ENCODE data around the gene ISM1.

DNA sequence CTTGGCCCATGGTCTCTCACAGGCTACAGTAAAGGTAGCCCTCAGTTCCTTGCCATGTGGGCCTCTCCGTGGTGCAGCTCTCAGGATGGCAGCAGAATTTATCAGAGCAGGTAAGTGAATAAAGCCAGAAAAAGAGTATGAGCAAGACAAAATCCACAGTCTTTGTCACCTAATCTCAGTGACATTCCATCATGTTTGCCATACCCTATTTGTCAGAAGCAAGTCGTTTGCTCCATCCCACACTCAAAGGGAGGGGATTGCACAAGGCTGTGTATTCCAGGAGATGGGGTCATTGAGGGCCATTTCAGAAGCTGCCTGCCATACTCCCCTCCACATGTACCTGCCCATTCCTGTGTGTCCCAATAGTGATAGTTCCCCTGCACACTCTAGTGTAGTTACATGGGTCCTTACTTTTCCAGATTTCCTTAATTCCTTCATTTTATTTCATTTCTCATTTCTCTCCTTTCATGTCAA lies 24.2 kb downstream of the ISM1 start:
- TF ChIP-seq TAF1 (IDR thresholded peaks at IDR 0.05; ENCODE audit: low read depth) (no peak), EP300 (conservative IDR thresholded peaks at IDR 0.05; ENCODE audit: poor library complexity, severe bottlenecking) (no peak), SMC3 (conservative IDR thresholded peaks at IDR 0.05; ENCODE audit: poor library complexity) (no peak), POLR2AphosphoS5 (IDR thresholded peaks at IDR 0.05) (no peak), EZH2 (IDR thresholded peaks at IDR 0.05; ENCODE audit: borderline replicate concordance, insufficient read depth, low read length, poor library complexity, severe bottlenecking) (no peak), RAD21 (conservative IDR thresholded peaks at IDR 0.05) (no peak)
- TF ChIP-seq, protein P1, sequence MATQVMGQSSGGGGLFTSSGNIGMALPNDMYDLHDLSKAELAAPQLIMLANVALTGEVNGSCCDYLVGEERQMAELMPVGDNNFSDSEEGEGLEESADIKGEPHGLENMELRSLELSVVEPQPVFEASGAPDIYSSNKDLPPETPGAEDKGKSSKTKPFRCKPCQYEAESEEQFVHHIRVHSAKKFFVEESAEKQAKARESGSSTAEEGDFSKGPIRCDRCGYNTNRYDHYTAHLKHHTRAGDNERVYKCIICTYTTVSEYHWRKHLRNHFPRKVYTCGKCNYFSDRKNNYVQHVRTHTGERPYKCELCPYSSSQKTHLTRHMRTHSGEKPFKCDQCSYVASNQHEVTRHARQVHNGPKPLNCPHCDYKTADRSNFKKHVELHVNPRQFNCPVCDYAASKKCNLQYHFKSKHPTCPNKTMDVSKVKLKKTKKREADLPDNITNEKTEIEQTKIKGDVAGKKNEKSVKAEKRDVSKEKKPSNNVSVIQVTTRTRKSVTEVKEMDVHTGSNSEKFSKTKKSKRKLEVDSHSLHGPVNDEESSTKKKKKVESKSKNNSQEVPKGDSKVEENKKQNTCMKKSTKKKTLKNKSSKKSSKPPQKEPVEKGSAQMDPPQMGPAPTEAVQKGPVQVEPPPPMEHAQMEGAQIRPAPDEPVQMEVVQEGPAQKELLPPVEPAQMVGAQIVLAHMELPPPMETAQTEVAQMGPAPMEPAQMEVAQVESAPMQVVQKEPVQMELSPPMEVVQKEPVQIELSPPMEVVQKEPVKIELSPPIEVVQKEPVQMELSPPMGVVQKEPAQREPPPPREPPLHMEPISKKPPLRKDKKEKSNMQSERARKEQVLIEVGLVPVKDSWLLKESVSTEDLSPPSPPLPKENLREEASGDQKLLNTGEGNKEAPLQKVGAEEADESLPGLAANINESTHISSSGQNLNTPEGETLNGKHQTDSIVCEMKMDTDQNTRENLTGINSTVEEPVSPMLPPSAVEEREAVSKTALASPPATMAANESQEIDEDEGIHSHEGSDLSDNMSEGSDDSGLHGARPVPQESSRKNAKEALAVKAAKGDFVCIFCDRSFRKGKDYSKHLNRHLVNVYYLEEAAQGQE (IDR thresholded peaks at IDR 0.05; ENCODE audit: borderline replicate concordance), result no peak
- TF ChIP-seq, protein P2, sequence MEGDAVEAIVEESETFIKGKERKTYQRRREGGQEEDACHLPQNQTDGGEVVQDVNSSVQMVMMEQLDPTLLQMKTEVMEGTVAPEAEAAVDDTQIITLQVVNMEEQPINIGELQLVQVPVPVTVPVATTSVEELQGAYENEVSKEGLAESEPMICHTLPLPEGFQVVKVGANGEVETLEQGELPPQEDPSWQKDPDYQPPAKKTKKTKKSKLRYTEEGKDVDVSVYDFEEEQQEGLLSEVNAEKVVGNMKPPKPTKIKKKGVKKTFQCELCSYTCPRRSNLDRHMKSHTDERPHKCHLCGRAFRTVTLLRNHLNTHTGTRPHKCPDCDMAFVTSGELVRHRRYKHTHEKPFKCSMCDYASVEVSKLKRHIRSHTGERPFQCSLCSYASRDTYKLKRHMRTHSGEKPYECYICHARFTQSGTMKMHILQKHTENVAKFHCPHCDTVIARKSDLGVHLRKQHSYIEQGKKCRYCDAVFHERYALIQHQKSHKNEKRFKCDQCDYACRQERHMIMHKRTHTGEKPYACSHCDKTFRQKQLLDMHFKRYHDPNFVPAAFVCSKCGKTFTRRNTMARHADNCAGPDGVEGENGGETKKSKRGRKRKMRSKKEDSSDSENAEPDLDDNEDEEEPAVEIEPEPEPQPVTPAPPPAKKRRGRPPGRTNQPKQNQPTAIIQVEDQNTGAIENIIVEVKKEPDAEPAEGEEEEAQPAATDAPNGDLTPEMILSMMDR (IDR thresholded peaks at IDR 0.05; ENCODE audit: poor library complexity, severe bottlenecking), result no peak

All from neural cell (in vitro differentiated cells).